ENCODE data around the gene CELF2.

DNA sequence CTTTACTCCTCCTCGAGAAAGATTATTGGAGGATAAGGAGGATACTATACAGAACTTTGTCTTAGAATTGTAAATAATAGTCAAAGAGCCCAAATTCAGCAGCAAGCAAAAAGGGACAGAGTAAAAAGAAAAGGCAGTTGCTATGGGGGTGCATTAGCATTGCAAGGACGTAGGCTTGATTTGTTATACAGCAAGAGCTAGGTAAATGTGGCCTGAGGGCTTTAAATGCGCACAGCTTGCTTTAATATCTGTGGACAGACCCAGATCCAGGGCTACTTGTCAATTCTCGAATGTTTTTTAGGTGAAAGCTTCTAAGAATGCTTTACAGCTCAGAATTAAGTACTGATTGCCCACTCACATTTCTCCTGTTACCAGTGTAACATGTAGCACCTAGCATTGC, 58.5 kb downstream of the CELF2 start:
- TF ChIP-seq, protein P1, sequence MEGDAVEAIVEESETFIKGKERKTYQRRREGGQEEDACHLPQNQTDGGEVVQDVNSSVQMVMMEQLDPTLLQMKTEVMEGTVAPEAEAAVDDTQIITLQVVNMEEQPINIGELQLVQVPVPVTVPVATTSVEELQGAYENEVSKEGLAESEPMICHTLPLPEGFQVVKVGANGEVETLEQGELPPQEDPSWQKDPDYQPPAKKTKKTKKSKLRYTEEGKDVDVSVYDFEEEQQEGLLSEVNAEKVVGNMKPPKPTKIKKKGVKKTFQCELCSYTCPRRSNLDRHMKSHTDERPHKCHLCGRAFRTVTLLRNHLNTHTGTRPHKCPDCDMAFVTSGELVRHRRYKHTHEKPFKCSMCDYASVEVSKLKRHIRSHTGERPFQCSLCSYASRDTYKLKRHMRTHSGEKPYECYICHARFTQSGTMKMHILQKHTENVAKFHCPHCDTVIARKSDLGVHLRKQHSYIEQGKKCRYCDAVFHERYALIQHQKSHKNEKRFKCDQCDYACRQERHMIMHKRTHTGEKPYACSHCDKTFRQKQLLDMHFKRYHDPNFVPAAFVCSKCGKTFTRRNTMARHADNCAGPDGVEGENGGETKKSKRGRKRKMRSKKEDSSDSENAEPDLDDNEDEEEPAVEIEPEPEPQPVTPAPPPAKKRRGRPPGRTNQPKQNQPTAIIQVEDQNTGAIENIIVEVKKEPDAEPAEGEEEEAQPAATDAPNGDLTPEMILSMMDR (IDR thresholded peaks at IDR 0.05) = no peak
- TF ChIP-seq POLR2A (IDR thresholded peaks at IDR 0.05) = no peak

All from body of pancreas (tissue), 4 donors.